Muscle layer of colon (tissue), 2 donors: ENCODE measurements around the gene RABAC1.
"Not testable (repeated sequence)": the region's sequence is repeated elsewhere in the genome, so short reads cannot be mapped to it uniquely, and the experiment has no call there.

ENCODE experiments used
- H3K27ac ChIP-seq: one replicate; pipeline ENCODE4 v1.7.0; 2013; ENCODE audit warnings: low read depth, mild to moderate bottlenecking, low read length, moderate library complexity
- H3K27me3 ChIP-seq, 2 donors: one replicate each; pipeline ENCODE4 v1.7.0; 2013; ENCODE audit warnings: low read length in 2 of 2, mild to moderate bottlenecking in 2 of 2; ENCODE audit not compliant: insufficient read depth in 2 of 2, control insufficient read depth in 1 of 2
- H3K36me3 ChIP-seq: one replicate; pipeline ENCODE4 v1.7.0; 2013; ENCODE audit warnings: mild to moderate bottlenecking, low read length; ENCODE audit not compliant: insufficient read depth
- H3K4me1 ChIP-seq: one replicate; pipeline ENCODE4 v1.7.0; 2013; ENCODE audit warnings: mild to moderate bottlenecking, low read length; ENCODE audit not compliant: insufficient read depth
- H3K4me3 ChIP-seq, 2 donors: one replicate each; pipeline ENCODE4 v1.7.0; 2013; ENCODE audit warnings: low read length in 2 of 2, low read depth in 1 of 2, mild to moderate bottlenecking in 1 of 2, moderate library complexity in 1 of 2
- H3K9ac ChIP-seq: one replicate; pipeline ENCODE4 v1.7.0; 2013; ENCODE audit warnings: low read length
- H3K9me3 ChIP-seq: one replicate; pipeline ENCODE4 v1.7.0; 2013; ENCODE audit warnings: mild to moderate bottlenecking, low read length
- donor health status: abdominal sarcoma.
- donor health status: Adenocarcinoma of cecum.

RABAC1 gene

DNA sequence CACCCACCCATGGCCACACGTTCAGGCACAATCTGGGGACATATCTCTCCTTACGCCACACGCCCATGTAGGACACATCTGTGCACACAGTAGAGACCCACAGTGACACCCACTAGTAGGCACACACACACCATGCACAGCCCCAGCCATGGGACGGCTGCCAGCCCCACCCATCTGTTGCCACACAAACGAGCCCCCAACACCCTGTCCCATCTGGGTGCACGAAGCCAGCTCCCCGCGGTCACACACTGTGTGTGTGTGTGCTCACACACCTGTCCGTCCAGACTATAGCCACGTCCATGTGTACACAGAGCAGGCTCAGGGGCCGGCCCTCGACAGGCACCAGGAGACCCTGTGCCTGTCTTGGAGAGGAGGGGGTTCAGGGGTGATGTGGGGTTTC is 41.4 kb downstream of the RABAC1 start:
- Histone ChIP-seq H3K27me3 (peaks cover 51 to 66% of the 10 kb centered on the region in 2 donors), H3K4me1 (no peaks in the 10 kb centered on the region), H3K9me3 (no peaks in the 10 kb centered on the region), H3K36me3 (no peaks in the 10 kb centered on the region), H3K9ac (no peak overlapping the region), H3K27ac (no peak overlapping the region), H3K4me3 (no peak overlapping the region)

DNA sequence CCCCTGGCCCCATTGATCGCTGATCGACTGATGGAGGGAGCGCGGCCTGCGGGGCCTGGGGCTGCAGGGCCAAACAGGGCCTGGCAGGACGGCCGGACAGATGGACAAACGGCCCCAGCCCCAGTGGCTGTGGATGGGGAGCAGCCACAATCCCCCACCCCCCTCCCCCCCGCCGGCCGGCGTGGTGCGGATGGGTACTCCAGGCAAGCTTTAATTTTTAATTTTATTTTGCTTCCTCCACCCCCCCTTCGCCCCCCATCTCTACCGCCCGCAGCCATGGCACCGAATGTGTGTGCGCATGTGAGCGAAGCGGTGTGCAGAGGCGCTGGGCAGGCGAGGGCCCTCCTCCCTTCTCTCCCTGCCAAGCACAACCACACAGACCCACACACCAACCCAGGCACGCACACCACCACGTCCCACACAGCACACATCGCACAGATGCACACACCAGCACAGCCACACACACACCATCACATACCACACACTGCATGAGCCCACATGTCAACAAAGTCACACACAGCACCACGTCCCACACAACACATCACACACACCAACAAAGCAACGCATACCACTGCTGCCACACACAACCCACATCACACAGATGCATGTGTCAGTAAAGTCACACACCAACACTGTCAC is 43.2 kb downstream of the RABAC1 start:
- H3K27me3 ChIP-seq = peaks cover 57 to 61% of the 10 kb centered on the region in 2 donors

DNA sequence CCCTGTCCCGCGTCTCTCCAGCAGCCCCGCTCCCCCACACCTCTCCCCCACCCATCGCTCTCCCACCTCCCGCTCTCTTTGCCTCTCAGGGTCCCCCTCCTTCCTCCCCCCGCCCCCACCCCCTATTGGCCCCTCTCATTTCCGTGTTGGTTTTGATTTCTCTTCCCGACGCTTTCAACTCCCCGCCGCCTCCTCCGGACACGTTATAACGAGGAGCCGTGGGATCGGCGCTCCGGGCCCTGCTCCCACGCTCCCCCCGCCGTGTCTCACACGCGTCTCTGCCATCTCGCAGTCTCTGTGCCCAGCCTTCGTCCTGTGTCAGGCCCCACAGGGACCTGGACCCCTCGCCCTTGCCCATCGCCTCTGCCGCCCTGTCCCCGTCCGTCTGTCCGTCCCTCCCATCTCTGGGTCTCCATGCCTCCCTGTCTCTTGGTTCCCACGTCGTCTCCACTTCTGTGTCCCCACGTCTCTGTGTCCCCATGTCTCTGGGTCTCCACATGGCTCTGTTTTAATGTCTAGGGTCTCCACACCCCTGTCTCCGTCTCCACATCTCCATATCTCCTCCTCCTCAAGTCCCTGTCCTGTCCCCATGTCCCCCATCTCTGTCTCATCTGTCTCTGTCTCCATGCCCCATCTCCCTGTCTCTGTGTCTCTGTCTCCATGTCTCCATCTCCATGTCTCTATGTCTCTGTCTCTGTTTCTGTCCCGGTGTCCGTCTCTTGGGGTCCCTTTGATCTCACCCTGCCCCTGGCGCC is 43.9 kb downstream of the RABAC1 start:
- Histone ChIP-seq H3K9me3 (no peaks in the 10 kb centered on the region), H3K36me3 (no peaks in the 10 kb centered on the region), H3K27me3 (peaks cover 58 to 61% of the 10 kb centered on the region in 2 donors), H3K4me3 (no peak overlapping the region), H3K4me1 (no peaks in the 10 kb centered on the region), H3K9ac (no peak overlapping the region), H3K27ac (no peak overlapping the region)

More for the DNA sequence above, 43.2 kb downstream of the RABAC1 start:
- Histone ChIP-seq H3K4me1 (no peaks in the 10 kb centered on the region), H3K27ac (no peak overlapping the region), H3K9ac (no peak overlapping the region), H3K4me3 (no peak overlapping the region), H3K9me3 (no peaks in the 10 kb centered on the region), H3K36me3 (no peaks in the 10 kb centered on the region)

DNA sequence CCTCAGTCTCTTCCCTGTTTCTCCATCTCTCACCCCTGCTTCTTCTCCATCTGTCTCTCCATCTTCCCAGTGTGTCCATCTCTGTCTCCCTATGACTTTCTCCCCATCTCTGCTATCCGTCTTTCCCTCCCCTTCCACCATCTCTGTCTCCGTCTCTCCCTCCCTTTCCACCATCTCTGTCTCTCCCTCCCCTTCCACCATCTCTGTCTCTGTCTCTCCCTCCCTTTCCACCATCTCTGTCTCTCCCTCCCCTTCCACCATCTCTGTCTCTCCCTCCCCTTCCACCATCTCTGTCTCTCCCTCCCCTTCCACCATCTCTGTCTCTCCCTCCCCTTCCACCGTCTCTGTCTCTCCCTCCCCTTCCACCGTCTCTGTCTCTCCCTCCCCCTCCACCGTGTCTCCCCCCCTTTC is 44.7 kb downstream of the RABAC1 start:
- not testable (repeated sequence) for H3K4me3 ChIP-seq, H3K9ac ChIP-seq, H3K27ac ChIP-seq, H3K9me3 ChIP-seq, H3K4me1 ChIP-seq, H3K36me3 ChIP-seq
- peaks cover 58 to 62% of the 10 kb centered on the region in 2 donors for H3K27me3 ChIP-seq

DNA sequence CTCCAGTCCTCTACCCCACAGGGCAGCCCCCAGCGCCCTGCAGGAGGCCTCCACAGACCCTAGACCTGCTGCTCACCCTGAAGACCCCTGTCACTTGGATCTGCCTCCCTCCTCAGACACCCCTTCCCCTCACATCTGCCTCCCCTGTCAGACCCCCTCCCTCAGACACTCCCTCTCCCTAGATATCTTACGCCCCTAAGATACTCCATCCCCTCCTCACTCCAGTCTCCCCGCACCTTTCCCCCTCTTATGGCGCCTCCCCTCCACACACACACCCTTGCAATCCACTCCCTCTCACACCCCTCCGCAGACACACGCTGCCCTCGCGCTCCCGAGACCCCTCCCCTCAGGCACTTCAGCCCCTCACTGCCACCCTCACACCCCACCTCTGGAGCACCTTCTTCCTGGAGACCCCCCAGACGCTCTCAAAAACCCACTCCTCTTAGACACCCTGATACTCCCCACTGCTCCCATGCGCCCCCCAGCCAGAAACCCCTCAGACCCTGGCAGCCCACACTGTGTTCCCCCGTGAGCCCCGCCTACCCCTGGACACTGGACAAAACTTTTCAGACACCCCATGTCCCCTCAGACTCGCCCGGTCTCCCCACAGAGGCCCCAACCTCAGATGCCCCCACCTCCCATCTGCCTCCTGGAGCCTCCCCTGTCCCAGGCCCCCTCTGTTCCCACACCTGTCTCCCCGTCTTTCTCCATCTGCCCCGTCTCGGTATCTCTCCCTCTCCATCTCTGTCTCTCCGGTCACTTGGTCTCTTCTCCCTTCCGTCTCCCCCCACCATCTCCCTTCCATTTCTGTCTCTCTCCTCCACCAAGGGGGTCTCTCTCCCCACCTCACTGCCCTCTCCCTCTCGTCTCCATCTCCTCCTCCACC is 45.3 kb downstream of the RABAC1 start:
- no peaks in the 10 kb centered on the region for H3K36me3 ChIP-seq
- H3K4me1 ChIP-seq = no peaks in the 10 kb centered on the region
- no peak overlapping the region for H3K4me3 ChIP-seq
- no peak overlapping the region for H3K9ac ChIP-seq
- no peaks in the 10 kb centered on the region for H3K9me3 ChIP-seq
- H3K27me3 ChIP-seq = peaks cover 56 to 58% of the 10 kb centered on the region in 2 donors
- no peak overlapping the region for H3K27ac ChIP-seq

DNA sequence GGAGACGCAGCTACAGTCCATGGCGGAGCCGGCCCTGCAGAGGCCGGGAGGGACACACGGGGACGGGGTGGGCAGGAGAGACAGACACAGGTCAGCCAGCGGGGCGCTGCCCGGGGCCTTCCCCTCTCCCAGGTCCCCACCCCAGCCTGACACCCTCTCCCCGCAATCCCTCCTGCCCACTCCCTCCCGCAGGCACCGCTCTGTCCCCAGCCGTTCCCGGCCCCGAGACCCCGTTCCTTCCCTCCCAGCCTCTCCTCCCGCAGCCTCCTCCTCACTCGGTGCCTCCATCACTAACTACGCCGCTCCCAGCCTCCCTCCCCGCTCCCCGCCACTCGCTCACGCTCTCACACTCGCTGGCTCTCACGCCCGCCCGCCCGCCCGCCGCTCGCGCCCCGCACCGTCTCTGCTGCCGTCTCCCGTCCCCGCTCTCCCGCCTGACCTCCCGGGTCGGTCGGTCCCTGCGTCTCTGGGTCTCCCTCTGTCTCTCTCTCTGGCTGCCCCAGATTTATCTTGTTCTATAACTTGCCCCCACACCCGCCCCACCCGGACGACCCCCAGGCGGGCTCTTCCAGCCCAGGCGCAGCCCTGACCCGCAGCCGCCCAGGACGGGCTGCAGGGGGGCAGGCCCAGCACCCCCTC is 46.1 kb downstream of the RABAC1 start:
- H3K27me3 ChIP-seq = peaks cover 56 to 58% of the 10 kb centered on the region in 2 donors
- no peaks in the 10 kb centered on the region for H3K36me3 ChIP-seq
- H3K9me3 ChIP-seq = no peaks in the 10 kb centered on the region
- no peaks in the 10 kb centered on the region for H3K4me1 ChIP-seq
- no peak overlapping the region for H3K9ac ChIP-seq
- H3K27ac ChIP-seq = no peak overlapping the region
- no peak overlapping the region for H3K4me3 ChIP-seq

DNA sequence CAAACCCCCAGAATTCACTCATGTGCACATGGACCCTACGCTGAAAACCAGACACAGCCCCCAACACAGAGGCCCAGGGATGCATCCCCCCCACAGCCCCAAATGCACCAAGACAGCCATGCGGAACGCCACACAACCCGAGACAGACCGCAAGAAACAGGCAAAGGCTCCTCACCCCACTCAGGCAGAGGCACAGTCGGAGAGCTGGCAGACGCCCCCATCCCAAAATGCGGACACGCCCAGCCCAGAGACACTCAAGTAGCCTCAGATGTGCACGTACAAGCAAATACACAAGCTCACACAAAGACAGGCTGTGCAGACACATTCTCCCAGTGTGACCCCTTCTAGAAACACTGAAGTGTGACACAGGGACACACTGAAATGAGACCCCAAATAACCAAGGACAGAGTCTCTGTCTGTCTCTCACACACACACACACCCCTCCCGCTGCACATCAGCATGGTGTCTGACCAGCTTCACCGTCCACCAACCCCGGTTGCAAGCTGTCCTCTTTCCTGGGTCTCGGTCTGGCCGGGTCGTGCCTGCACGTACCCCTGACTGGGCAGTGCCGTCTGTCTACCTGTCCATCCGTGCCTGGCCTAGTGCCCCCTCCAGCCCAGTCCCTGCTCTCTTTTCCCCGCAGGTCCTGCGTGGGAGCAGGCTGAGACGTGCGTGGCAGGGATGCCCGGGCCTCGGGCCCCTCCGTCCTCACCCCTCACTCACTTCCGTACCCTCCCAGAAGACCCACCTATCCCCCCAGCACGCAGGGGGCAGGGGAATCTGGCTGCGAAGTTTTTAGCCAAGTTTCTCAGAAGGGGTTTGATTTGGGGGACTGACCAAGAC is 47.0 kb downstream of the RABAC1 start:
- Histone ChIP-seq H3K27me3 (peaks cover 49 to 50% of the 10 kb centered on the region in 2 donors), H3K4me1 (no peaks in the 10 kb centered on the region), H3K36me3 (no peaks in the 10 kb centered on the region), H3K4me3 (no peak overlapping the region), H3K9me3 (no peaks in the 10 kb centered on the region), H3K9ac (no peak overlapping the region), H3K27ac (no peak overlapping the region)

DNA sequence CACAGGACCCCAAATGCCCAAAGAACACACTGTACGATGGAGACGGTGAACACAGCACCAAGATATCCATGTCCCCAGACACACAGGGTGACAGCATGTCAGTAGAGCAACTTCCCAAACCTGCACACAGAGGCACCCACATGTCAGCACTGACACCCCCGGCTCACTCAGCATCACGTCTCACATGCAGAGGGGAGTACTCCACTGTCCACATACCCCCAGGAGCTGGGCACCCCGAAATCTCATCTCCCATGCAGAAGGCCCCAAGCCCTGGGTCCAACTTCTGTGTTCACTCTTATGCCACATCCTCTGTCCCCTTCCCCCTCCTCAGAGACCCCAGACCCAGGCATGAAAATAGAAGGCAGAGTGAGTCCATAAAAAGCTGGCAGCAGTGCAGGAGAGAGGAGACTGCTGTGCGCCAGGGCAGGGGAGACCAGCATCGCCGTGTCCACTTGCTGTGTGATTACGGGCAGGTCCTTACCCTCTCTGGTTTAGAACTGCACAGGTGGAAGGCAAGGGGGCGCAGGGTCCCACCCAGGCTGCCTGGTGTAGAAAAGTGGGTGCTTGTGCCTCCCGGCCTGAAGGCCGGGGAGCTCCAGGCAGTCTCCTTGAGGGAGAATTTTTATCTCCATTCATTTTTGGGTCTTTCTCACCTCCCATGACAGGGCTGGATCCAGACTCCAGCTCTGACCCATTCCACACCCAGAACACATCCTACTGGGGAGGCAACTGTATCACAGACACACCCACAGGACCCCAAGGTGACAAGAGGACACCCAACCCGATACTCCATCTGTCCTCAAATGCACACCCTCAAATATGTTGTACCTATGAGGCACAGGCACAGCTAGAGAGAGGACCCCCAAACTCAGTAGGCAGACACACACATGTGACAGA is 47.9 kb downstream of the RABAC1 start:
- Histone ChIP-seq H3K27ac (no peak overlapping the region), H3K4me1 (no peaks in the 10 kb centered on the region)

DNA sequence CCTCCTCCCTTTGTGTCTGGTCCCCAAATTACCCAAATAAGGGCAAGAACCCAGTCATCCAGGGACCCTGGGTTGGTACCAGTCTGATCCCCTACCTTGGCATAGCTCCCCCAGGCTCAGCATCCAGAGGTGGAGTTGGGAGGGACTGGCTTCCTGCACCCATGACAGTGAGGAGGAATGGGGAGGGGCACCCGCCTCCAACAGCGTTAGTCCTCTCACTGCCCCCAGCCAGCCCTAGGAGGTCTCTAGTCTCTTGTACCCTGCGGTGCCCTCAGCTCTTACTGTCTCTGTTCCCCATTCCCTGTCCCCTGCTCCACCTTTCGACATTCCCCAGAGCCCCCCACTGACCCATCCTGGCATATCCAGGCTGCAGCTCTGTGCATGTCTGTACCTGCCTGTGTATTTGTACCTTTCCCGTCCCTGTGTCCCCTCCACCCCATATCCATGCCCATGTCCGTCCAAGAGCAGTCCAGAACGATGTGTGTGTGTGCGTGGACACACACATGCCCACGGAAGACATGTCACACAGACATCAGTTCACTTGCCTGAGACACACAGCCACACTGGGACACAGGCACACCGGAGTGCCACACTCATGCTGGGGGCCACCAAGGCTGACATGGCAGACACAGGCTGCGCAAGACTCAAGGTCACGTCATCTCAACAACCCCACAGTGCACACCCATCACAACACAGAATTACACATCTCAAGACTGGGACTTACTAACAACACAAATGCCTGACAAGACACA is 48.7 kb downstream of the RABAC1 start:
- H3K27ac ChIP-seq = no peak overlapping the region
- H3K36me3 ChIP-seq = peaks cover 13% of the 10 kb centered on the region
- H3K4me1 ChIP-seq = no peaks in the 10 kb centered on the region
- H3K27me3 ChIP-seq = peaks cover 32 to 35% of the 10 kb centered on the region in 2 donors
- no peak overlapping the region for H3K9ac ChIP-seq
- no peak overlapping the region for H3K4me3 ChIP-seq
- H3K9me3 ChIP-seq = no peaks in the 10 kb centered on the region

More for the DNA sequence above, 47.9 kb downstream of the RABAC1 start:
- no peaks in the 10 kb centered on the region for H3K9me3 ChIP-seq
- H3K27me3 ChIP-seq = peaks cover 40 to 41% of the 10 kb centered on the region in 2 donors
- H3K36me3 ChIP-seq = peaks cover 8% of the 10 kb centered on the region
- no peak overlapping the region for H3K9ac ChIP-seq
- H3K4me3 ChIP-seq = no peak overlapping the region
